HG03060 (cell line): ENCODE data around the gene SMPD2.
A peak's percentile ranks its signal among the peaks of the same experiment; 100 is the strongest.
"Not testable (repeated sequence)": the region's sequence is repeated elsewhere in the genome, so short reads cannot be mapped to it uniquely, and the experiment has no call there.

Experiments
- ATAC-seq: cut with Tn5 transposase; IDR thresholded peaks from one replicate; pipeline ENCODE4 v1.9.1; 2021; ENCODE audit warnings: low read depth, moderate number of reproducible peaks; ENCODE audit not compliant: unreplicated experiment

The SMPD2 gene

GRCh38 chr6:109458774-109459531 is 18.4 kb downstream of the SMPD2 start:
- peak; percentile 29 for ATAC-seq

- no peak for ATAC-seq
Observed at GRCh38 chr6:109460161-109460829, 19.8 kb downstream of the SMPD2 start.

GRCh38 chr6:109461205-109461604 is 20.7 kb downstream of the SMPD2 start:
- ATAC-seq, result not testable (repeated sequence)

GRCh38 chr6:109461733-109462526 is 21.4 kb downstream of the SMPD2 start:
- no peak for ATAC-seq

- ATAC-seq, result no peak
Observed at GRCh38 chr6:109465772-109466171, 25.2 kb downstream of the SMPD2 start.

- ATAC-seq, result no peak
Observed at GRCh38 chr6:109466212-109466923, 25.8 kb downstream of the SMPD2 start.

GRCh38 chr6:109467696-109468095 is 27.2 kb downstream of the SMPD2 start:
- ATAC-seq, result no peak

- no peak for ATAC-seq
Observed at GRCh38 chr6:109469591-109470189, 29.2 kb downstream of the SMPD2 start.

GRCh38 chr6:109471105-109471810 is 30.7 kb downstream of the SMPD2 start:
- no peak for ATAC-seq

GRCh38 chr6:109472132-109472995 is 31.8 kb downstream of the SMPD2 start:
- ATAC-seq, result no peak

- no peak for ATAC-seq
Observed at GRCh38 chr6:109473120-109473519, 32.6 kb downstream of the SMPD2 start.

- ATAC-seq, result no peak
Observed at GRCh38 chr6:109474995-109475394, 34.5 kb downstream of the SMPD2 start.

GRCh38 chr6:109475625-109476024 is 35.1 kb downstream of the SMPD2 start:
- ATAC-seq, result no peak

GRCh38 chr6:109477184-109477583 is 36.7 kb downstream of the SMPD2 start:
- ATAC-seq, result no peak

- peak; percentile 43 for ATAC-seq
Observed at GRCh38 chr6:109477725-109478124, 37.2 kb downstream of the SMPD2 start.

- no peak for ATAC-seq
Observed at GRCh38 chr6:109478222-109478805, 37.8 kb downstream of the SMPD2 start.

- no peak for ATAC-seq
Observed at GRCh38 chr6:109478841-109479624, 38.5 kb downstream of the SMPD2 start.
